Hematopoietic multipotent progenitor cell treated with erythropoietin and hydrocortisone succinate and interleukin-3 and kit ligand, for 15 days (in vitro differentiated cells): ENCODE measurements around the gene UFSP1.

Source experiments
- DNase-seq: peaks from one replicate; pipeline ENCODE4 v3.0.0-alpha.2; 2015; ENCODE audit warnings: low spot score

UFSP1 gene

DNA sequence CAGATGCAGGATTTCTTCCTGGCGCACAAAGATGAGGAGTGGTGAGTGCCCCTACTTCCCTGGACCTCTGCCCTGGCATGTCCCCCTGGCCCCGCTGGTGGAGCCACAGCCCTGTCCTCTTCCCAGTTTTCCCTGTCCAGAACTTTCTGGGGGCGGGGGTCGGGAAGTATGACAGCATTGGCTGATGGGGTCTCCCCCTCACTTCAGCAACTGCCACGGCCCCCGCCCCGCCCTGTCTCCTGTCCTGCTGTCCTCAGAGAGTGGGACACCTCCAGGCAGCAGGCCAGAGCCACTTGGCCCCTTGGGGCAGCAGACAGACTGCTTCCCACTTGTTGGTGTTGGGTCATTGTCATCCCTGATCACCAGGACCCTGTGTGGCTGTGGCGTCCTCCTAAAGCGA lies 7.3 kb downstream of the UFSP1 start:
- no peak for DNase-seq

DNA sequence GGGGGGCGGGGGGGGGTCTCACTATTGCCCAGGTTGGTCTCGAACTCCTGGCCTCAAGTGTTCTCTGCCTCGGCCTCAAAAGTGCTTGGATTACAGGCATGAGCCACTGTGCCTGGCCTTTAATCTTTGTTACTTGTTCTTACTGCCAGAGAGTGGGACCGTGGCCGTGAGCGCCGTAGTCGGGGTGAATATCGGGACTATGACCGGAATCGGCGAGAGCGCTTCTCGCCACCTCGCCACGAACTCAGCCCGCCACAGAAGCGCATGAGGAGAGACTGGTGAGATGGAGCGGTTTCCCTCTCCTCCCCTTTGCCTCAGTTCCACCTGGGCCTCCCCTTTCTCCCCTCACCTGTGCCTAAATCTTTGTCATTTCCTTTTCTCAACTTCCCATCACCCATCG lies 8.4 kb downstream of the UFSP1 start:
- DNase-seq: no peak

- no peak for DNase-seq
These were observed 8.9 kb downstream of the UFSP1 start for GRCh38 chr7:100880645-100881044.

GRCh38 chr7:100879685-100880261 lies 9.7 kb downstream of the UFSP1 start:
- no peak for DNase-seq

GRCh38 chr7:100878685-100879084 lies 10.8 kb downstream of the UFSP1 start:
- DNase-seq: no peak

DNA sequence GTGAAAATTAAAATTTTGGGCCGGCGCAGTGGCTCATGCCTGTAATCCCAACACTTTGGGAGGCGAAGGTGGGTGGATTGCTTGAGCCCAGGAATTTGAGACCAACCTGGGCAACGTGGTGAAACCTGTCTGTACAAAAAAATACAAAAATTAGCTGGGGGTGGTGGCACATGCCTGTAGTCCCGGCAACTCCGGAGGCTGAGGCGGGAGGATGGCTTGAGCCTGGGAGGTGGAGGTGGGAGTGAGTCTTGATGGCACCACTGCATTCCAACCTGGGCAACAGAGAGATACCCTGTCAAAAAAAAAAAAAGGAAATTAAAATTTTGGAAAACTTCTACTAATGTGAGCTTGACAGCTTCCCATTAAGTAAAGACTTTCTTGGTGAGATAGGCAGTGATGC lies 11.5 kb downstream of the UFSP1 start:
- DNase-seq: no peak

DNA sequence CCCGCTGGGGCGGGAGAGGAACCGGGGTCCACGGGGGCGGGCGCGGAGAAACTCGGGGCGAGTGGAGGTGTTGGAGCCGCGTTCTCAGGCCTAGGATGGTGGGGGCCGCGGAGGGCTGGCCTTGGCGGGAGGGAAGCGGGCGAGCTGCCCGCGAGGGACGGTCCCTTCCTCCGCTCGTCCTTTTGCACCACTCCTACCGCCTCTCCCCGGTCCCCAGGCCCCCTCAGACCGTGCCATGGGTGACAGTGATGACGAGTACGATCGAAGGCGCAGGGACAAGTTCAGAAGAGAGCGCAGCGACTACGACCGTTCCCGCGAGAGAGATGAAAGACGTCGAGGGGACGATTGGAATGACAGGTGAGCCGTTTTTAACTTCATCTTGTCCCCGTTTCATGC lies 14.2 kb downstream of the UFSP1 start:
- DNase-seq: peak; percentile 27

DNA sequence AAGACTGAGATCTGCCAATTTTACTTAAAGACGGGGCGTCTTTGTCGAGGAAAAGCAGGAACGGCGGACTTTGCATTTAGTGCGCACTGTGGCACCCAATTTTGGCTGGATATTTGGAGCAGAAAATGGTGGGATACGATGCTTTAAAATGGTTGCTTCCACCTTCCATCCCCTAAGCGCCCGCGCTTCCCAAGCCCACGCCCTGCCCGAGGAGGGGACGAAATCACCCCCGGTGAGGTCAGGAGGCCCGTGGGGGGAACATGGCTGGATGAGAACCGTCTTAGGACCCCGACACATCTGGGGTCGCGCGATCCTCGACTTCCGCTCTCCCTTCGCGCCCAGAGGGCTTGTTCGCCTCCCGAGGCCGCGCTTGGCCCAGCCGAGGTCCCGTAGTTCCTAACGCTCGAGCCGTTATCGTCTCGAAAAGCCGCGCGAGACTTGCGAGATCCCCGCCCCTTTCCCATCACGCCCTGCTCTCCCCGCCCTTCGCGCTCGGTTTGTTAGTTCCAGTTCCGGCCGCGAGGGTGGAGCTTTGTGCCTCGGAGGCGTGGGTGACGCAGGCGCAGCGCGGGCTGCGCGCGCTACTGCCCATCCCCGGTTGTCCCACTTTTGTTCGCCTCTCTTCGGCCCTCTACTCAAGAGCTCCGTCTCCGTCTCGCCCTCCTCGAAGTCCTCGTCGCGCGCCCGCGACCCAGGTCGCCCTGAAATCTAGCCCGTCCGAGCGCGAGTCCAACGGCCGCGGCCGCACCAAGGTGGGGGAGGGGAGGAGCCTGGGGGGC lies 14.7 kb downstream of the UFSP1 start, which contains the start of gene SRRT:
Gene SRRT (plus strand): TSS at position 527 of the 779 bp plus-strand sequence. CDS start 488 bp downstream, outside the sequence.
- DNase-seq: peak; percentile 99

GRCh38 chr7:100874300-100874576 lies 15.3 kb downstream of the UFSP1 start:
- no peak for DNase-seq

GRCh38 chr7:100873599-100874299 lies 15.8 kb downstream of the UFSP1 start:
- DNase-seq: no peak

GRCh38 chr7:100867776-100868485 lies 21.6 kb downstream of the UFSP1 start:
- no peak for DNase-seq

GRCh38 chr7:100867040-100867775 lies 22.3 kb downstream of the UFSP1 start, which contains the start of gene TRIP6:
TSS of gene TRIP6 (plus strand) at chr7:100867387. CDS start at chr7:100867498, 111 bp downstream.
- peak; percentile 52 for DNase-seq

GRCh38 chr7:100866729-100867039 lies 22.8 kb downstream of the UFSP1 start:
- DNase-seq: no peak

GRCh38 chr7:100865938-100866728 lies 23.4 kb downstream of the UFSP1 start:
- DNase-seq: peak; percentile 86

- peak; percentile 36 for DNase-seq
These were observed 24.1 kb downstream of the UFSP1 start for GRCh38 chr7:100865372-100865911.

GRCh38 chr7:100864263-100864845 lies 25.2 kb downstream of the UFSP1 start:
- DNase-seq: no peak

- no peak for DNase-seq
These were observed 26.0 kb downstream of the UFSP1 start for GRCh38 chr7:100863406-100863950.

- DNase-seq: no peak
These were observed 27.9 kb downstream of the UFSP1 start for GRCh38 chr7:100861616-100861985.

GRCh38 chr7:100860702-100861615 lies 28.6 kb downstream of the UFSP1 start:
- DNase-seq: no peak
